ENCODE data around the gene TMOD3. TPM values are rescaled to one million over a fixed set of nuclear protein-coding genes. Genes with fewer than 3 reads are reported as not detected.

TMOD3 gene
- total RNA-seq, 2 donors from 2014 or later: 68.4 to 78.6 TPM

GRCh38 chr15:51833772-51834171 lies 4.3 kb downstream of the TMOD3 start:
- no peak for TF ChIP-seq CTCF (IDR thresholded peaks at IDR 0.05)
- DNase-seq: no peak
- intact Hi-C loops (cut with DNase I): no loop called here
- Histone ChIP-seq H3K9ac (ENCODE audit: low read depth in 2 of 2, low read length in 2 of 2) (no peak overlapping the region), H3K4me3 (no peak overlapping the region), H3K9me3 (no peaks in the 10 kb centered on the region), H3K27ac (no peak overlapping the region), H3K27me3 (no peaks in the 10 kb centered on the region), H3K4me1 (no peaks in the 10 kb centered on the region), H3K36me3 (no peaks in the 10 kb centered on the region)

GRCh38 chr15:51837792-51838251 lies 8.4 kb downstream of the TMOD3 start:
- TF ChIP-seq CTCF (IDR thresholded peaks at IDR 0.05): no peak
- intact Hi-C loops (cut with DNase I): no loop called here
- Histone ChIP-seq H3K36me3 (no peaks in the 10 kb centered on the region), H3K4me1 (peaks cover 3% of the 10 kb centered on the region), H3K9ac (ENCODE audit: low read depth in 2 of 2, low read length in 2 of 2) (no peak overlapping the region), H3K4me3 (no peak overlapping the region), H3K27me3 (no peaks in the 10 kb centered on the region), H3K9me3 (no peaks in the 10 kb centered on the region), H3K27ac (no peak overlapping the region)
- no peak for DNase-seq

- Histone ChIP-seq H3K27ac (no peak overlapping the region), H3K9me3 (no peaks in the 10 kb centered on the region), H3K27me3 (no peaks in the 10 kb centered on the region), H3K4me1 (peaks cover 7% of the 10 kb centered on the region), H3K9ac (ENCODE audit: low read depth in 2 of 2, low read length in 2 of 2) (no peak overlapping the region), H3K4me3 (no peak overlapping the region), H3K36me3 (no peaks in the 10 kb centered on the region)
- no peak for TF ChIP-seq CTCF (IDR thresholded peaks at IDR 0.05)
- DNase-seq: no peak
- intact Hi-C loops (cut with DNase I): no loop called here
Measured at GRCh38 chr15:51838270-51838669, 8.8 kb downstream of the TMOD3 start.

- Histone ChIP-seq H3K4me3 (no peak overlapping the region), H3K9ac (ENCODE audit: low read depth in 2 of 2, low read length in 2 of 2) (no peak overlapping the region), H3K36me3 (no peaks in the 10 kb centered on the region), H3K27me3 (no peaks in the 10 kb centered on the region), H3K27ac (no peak overlapping the region), H3K4me1 (peaks cover 8% of the 10 kb centered on the region), H3K9me3 (no peaks in the 10 kb centered on the region)
- intact Hi-C loops (cut with DNase I): no loop called here
- TF ChIP-seq CTCF (IDR thresholded peaks at IDR 0.05): no peak
- DNase-seq: no peak
Measured at GRCh38 chr15:51840692-51841091, 11.2 kb downstream of the TMOD3 start.

GRCh38 chr15:51841406-51842040 lies 12.1 kb downstream of the TMOD3 start:
- no peak overlapping the region for H3K4me3 ChIP-seq
- H3K4me1 ChIP-seq: peaks cover 8% of the 10 kb centered on the region
- no peak overlapping the region for H3K9ac ChIP-seq (ENCODE audit: low read depth in 2 of 2, low read length in 2 of 2)
- no peak for DNase-seq
- no peak for TF ChIP-seq CTCF (IDR thresholded peaks at IDR 0.05)
- H3K9me3 ChIP-seq: no peaks in the 10 kb centered on the region
- no peaks in the 10 kb centered on the region for H3K36me3 ChIP-seq
- H3K27me3 ChIP-seq: no peaks in the 10 kb centered on the region
- no peak overlapping the region for H3K27ac ChIP-seq
- intact Hi-C loops (cut with DNase I): no loop called here
